Left kidney (tissue), 2 donors: ENCODE measurements around the gene MCEMP1. TPM values are rescaled to one million over a fixed set of nuclear protein-coding genes. Genes with fewer than 3 reads are reported as not detected.

Experiments used
- DNase-seq: peaks from one replicate; pipeline ENCODE4 v3.0.0-alpha.2; 2013
- polyA plus RNA-seq: library from polyadenylated mRNA; unstranded; fragments of 120-200 nt; gene quantifications from one replicate; pipeline ENCODE4 v1.2.1, GENCODE V29; 2013; ENCODE audit not compliant: insufficient read length

Gene MCEMP1
- polyA plus RNA-seq, 1 donor, result not detected

DNA sequence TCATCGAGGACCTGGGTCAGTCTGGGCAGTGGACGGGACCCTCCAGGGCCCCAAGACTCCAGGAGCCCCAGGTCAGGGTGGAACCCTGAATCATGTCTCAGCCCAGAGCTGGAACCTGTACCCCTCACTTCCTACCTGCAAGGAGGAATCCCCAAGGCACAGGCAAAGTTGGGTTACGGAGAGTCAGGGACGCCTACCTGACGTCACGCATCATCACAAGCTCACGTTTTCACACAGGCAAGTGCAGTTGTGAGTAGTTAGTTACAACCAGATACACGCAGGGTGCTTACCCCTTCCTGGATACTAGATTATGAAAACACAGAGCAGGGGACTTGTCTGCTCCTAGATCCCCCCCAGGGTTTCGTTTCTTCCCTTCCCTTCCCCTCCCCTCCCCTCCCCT, 6.1 kb upstream of the MCEMP1 start:
- DNase-seq, result no peak

DNA sequence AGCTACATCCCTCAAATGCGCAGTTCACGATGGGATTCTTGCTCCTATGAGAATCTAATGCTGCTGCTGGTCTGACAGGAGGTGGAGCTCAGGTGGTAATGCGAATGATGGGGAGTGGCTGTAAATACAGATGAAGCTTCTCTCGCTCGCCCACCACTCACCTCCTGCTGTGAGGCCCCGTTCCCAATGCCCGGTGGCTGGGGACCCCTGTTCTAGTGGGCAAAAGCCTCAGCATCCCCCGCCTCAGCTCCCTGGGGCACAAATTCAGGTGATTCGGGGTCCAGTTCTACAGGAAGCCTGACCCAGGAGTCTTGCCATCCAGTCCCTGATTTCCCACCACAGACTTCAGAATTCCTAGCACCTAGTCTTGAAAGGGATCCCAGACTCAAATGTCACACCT, 4.4 kb upstream of the MCEMP1 start:
- no peak for DNase-seq

DNA sequence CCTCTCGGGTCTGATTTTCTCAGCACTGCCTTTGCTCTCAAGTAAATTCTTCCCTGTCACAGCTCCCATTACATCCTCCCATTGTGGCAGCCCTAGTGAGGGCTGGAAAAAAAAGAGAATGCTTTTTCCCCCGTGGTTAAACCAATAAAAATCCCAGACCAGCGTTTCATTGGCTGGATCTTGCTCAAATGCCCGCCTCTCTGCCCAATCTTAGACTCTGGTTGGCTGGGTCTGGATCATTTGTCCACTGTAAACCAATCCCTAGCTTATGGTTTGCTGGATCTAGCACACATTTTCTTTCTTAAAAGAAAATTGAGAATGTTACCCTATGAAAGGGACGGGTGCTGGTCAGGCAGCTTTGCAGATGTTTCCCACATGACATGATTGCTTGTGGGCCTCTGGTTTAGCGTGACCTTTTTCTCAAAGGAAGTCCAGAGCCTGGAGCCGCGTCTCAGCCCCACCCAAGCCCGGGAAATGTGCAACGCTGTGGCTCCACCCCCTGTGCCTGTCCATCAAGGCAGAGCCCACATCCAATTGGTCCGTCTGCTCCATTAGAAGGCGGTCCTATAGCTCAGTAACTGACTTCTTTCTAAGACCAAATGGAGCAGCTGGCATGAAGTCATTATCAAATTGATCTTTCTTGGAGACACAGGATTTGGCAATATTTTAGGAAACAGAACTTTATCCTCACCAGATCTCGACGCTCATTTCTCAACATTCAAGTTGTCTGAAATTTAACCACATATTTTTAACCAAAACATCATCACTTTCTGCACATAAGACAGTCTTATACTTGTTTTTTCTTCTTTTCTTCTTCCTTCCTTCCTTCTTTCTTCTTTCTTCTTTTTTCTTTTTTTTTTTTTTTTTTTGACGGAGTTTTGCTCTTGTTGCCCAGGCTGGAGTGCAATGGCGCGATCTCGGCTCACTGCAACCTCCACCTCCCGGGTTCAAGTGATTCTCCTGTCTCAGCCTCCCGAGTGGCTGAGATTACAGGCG, 2.6 kb upstream of the MCEMP1 start:
- no peak for DNase-seq

DNA sequence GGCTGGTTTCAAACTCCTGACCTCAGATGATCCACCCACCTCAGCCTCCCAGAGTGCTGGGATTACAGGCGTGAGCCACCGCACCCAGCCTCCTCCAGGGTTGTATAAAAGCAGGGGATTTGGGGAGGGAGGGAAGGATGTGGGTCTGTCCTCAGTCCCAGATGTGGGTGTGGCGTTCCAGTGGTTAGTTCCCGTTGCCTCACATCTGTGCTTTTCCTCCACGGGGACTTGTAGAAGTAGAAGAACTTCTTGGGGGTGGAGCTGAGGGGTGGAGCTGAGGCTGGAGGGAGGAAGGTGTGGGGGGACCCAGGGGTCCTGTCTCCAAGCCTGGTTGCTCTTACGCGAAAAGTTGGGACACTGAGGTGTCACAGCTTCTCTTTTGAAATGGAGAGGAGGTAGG, 514 bp upstream of the MCEMP1 start:
- DNase-seq, result no peak

DNA sequence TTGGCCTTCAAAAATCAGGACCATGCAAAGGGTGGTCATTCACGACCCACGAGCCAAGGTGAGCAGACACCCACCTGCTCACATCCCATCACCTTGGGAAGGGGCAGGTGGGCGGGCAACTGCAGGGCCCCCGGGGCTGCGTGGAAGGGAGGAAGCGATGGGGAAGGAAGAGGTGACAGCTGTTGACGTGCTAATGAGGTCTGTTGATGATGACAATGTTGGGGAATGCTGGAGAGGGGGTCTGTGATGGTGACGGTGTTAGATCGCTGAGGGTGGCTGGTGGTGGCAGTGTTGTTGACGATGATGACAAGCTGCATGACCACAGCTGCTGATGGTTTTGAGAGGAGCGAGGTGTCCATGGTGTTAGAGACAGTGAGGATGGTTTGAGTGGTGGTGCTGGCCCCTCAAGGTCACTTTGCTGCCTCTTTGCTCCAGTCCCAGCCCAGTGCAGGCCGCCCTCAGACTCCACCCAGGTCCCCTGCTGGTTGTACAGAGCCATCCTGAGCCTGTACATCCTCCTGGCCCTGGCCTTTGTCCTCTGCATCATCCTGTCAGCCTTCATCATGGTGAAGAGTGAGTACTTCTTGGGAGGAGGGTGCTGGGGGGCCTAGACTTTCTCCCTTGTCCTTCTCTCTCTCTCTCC, 900 bp downstream of the MCEMP1 start:
- DNase-seq, result no peak

DNA sequence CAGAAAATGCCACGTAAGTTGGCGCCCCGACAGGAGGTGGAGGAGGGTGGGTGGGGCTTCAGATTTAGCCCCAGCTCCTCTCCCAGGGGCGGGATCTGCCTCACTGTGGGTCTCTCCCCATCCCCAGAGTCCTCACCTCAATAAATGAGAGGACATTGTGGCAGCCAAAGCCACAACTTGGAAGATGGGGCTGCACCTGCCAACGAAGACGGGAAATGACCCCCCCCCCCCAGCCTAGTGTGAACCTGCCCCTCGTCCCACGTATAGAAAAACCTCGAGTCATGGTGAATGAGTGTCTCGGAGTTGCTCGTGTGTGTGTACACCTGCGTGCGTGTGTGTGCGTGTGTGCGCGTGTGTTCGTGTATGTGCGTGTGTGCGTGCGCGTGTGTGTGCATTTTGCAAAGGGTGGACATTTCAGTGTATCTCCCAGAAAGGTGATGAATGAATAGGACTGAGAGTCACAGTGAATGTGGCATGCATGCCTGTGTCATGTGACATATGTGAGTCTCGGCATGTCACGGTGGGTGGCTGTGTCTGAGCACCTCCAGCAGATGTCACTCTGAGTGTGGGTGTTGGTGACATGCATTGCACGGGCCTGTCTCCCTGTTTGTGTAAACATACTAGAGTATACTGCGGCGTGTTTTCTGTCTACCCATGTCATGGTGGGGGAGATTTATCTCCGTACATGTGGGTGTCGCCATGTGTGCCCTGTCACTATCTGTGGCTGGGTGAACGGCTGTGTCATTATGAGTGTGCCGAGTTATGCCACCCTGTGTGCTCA, 2.3 kb downstream of the MCEMP1 start:
- no peak for DNase-seq

DNA sequence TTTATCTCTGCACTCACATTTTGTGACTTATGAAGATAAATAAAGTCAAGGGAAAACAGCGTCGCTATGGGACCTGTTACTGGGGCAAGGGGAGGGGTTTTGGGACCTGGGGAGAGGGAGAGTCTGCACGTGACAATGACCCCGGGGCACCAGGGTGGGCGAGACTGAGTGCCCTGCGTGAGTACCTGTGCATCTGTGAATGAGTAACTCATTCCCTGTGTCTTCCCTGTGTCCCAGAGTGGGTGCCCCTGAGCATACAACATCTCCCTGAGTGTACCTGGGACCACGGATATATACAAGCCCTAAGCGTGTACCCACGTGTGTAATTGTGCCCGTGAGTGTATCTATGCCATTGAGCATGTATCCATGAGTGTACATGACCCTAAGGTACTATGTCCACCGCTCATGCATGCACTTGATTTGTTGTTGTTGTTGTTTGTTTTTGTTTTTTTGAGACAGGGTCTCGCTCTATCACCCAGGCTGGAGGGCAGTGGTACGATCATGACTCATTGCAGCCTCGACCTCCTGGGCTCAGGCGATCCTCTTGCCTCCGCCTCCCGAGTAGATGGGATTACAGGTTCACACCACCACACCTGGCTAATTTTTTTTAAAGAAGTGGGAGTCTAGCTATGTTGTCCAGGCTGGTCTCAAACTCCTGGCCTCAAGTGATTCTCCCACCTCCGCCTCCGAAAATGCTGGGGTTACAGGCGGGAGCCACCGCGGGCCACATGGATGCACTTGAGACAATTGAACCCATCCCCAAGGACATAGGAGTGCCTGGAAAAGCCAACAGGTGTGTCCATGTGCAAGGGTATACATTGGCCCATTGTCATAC, 3.1 kb downstream of the MCEMP1 start:
- DNase-seq, result no peak

DNA sequence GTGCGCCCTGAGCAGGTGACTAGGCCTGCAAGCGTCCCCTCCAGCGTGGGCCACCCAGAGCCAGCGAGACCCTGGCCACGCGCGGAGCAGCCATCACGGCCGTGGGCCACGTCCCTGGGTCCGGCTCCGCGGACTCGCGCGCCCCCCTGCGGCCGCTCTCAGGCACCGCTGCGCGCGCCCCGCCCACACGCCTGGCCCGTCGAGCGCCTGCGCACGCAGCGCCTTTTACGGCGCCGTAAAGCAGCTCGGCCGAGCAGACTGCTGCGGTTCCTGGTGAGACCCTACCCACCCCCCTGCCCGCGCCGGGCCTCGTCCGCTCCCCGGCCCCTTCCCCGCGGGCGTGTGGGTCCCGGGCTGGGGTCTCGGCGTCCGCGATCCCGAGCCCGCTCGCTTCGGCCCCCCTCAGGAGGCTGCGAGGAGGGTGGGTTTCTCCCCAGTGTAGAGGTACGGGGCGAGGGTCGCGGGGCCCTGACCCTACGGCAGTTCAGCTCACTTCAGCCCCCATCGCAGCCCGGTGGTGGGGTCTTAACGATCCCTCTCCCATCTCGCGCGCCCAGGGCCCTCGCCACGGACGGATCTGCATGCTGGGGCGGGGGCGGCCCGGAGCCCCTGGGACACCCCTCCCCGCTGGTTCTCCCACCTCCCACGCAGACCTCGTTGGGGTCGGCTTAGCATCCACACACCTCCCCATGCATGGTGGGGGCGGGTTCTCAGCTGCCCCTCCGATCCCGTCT, 3.9 kb downstream of the MCEMP1 start, which contains the start of gene TRAPPC5:
Gene TRAPPC5, plus strand, starts transcription at position 228 of the 734 bp plus-strand sequence. CDS start 1,421 bp downstream, outside the sequence.
- DNase-seq, result peak; percentile 85

DNA sequence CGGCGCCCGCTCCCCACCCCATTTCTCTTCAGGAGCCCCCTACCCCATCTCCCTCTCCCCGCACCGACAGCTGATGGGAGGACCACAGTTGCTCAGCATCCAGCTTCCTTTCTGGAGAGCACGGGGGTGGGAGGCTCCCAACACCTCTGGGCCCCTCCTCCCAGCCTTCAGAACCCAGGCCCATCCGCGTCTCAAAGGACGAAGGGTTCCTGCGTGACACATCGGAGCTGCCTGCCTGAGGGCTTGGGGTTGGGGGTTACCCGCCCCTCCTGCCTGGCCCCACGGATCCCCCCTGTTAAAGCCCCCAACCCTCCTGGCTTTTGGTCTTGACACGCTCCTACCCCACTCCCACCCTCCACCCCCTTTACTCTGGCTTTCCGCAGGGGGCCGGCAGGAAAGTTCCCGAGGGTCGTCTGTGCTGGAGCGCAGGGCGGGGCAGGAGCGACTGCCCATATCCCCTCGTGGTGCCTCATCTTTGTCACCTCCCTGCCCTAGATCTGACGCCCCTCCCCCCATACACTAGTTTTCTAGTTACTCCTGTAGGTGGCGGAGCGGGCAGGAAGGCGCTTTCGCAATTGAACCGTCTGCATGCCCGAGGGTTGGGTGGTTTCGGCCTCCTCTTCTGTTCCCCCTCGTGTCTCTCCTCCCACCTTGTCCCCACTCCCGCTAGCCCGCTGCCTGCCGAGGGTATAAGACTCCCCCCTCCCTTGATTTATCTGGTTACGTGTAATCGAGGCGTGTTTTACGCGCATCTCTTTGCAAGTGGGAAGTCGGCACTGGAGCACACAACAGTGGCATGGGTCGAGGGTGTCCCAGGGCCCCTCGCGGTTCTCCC, 4.7 kb downstream of the MCEMP1 start:
- DNase-seq, result peak; percentile 80

DNA sequence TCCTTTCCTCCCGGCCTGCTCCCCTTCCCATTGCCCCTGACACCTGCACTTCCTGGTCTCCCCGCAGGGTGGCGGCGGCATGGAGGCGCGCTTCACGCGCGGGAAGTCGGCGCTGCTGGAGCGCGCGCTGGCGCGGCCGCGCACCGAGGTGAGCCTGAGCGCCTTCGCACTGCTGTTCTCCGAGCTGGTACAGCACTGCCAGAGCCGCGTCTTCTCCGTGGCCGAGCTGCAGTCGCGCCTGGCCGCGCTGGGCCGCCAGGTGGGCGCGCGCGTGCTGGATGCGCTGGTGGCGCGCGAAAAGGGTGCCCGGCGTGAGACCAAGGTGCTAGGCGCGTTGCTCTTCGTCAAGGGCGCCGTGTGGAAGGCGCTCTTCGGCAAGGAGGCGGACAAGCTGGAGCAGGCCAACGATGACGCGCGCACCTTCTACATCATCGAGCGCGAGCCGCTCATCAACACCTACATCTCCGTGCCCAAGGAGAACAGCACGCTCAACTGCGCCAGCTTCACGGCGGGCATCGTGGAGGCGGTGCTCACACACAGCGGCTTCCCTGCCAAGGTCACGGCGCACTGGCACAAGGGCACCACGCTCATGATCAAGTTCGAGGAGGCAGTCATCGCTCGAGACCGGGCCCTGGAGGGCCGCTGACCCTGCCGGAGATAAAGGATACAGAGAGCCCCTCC, 5.4 kb downstream of the MCEMP1 start:
- no peak for DNase-seq

DNA sequence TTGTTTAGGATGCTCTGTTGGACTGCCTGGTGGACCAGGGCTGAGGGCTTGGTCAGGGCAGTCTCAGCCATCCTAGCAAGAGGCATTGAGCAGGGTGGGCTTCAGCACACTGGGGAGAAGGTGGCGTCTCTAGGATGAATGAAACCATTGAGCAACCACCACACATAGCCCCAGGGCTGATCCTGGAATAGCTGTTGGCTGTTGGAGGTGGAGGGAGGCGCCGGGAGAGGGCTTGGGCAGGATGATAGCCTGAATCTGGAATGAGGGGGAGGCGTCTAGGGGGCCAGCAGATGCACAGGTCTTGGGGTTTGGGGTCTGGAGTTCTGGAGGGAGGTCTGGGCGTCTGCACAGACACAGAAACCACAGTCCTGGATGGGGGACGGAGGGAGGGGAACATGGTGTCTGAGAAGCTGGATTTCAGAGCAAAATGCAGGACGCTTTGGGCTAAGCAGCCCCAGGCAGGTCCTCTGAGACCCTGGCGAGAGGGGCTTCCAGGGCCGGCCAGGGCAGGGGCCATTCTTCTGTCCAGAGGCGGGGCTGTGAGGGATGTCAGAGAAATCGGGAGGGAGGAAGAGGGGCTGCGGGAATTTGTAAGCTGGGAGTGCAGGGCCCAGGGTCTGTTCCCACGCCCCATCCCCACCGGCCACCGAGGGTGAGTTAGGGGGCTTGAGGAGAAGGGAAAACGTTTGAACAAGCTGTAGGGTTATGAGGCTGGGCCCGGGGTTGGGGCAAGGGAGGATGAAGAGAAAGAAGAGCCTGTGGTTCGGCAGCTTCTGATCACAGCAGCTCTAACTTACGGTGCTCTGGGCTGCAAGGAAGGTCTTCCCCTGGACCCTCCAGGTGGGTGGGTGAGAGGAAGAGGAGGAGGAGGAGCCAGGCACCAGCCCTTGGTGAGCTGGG, 8.9 kb downstream of the MCEMP1 start:
- no peak for DNase-seq

DNA sequence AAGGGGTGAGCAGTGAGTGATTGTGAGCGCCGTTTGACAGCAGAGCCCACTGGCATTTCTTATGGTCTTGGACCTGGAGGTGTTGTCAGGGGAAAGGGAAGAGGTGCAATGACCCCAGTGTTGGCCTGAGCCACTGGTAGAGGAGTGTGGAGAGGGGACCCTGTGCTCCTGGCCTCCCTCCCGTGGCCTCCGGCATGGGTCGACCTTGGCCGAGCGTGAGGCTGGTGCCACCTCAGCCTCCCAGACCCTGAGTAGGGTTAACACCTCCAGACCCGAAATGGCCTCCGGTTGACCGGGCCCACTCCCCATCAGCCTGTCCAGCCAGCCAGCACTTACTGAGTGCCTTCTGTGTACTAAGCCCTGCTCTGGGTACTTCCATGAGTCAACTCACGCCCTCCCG, 10.3 kb downstream of the MCEMP1 start:
- no peak for DNase-seq

DNA sequence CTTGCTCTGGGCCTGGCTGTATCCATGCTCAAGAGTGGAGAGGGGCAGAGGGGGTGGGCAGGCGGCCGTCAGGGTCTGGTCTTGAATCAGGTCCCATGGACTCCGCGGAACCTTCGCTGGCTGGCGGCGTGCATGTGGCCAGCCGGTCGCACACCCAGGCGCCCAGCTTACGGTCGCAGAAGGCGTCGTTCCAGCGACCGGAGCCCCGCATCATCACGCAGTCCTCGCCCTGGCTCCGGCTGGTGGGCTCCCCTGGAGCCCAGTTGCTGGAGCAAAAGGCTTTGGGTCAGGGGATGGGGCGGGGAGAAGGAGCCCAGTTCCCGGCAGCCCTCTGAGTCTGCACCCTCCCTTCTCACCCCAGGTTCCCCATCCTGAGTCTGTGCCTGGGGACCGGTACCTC, 12.3 kb downstream of the MCEMP1 start:
- DNase-seq, result no peak

DNA sequence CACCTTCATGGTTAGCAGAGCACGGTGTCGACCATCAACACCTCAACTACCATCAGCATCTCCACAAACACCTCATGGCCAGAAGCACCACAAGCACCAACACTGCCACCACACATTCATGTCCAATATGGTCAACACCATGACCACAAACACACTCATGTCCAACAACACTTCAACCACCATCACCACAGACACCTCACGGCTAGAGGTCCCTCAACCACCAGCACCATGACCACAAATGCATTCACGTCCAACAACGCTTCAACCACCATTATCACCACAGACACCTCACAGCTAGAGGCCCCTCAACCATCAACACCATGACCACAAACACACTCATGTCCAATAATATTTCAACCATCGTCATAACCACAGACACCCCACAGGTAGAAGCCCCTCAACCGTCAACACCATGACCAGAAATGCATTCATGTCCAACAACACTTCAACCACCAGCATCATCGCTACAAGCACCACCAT, 13.9 kb downstream of the MCEMP1 start:
- DNase-seq, result no peak

DNA sequence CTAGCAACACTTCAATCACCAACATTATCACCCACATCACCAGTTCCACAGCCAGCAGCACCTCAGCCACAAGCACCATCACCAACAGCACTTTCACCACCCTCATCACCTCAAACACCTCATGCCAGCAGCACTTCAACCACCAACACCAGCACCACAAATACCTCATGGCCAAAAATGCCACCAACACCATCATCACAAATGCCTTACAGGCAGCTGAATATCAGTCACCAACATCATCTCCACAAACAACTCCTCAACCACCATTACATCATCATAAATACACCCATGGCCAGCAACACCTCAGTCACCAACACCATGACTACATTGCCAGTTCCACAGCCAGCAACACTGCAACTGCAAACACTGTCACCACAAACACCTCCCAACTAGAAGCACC, 14.6 kb downstream of the MCEMP1 start:
- DNase-seq, result no peak

DNA sequence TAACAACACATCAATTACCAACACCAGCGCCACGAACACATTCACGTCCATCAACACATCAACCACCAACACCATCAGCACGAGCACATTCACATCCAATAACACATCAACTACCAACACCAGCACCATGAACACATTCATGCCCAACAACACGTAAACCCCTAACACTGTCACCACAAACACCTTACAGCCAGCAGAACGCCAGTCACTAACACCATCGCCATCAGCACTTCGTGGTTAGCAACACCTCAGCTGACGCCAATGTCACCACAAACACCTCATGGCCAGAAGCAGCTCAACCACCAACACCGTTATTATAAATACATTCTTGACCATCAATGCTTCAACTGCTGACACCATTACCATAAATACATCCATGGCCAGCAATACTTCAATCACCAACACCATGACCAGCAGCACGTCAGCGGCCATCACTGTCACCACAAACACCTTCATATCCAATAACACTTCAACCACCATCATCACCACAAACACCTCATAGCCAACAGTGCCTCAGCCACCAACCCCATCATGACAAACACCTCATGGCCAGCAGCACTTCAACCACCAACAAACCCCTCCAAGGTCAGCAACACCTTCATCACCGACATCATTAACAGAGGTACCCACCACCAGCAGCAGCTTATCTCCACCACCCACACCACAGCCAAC, 15.7 kb downstream of the MCEMP1 start:
- no peak for DNase-seq

DNA sequence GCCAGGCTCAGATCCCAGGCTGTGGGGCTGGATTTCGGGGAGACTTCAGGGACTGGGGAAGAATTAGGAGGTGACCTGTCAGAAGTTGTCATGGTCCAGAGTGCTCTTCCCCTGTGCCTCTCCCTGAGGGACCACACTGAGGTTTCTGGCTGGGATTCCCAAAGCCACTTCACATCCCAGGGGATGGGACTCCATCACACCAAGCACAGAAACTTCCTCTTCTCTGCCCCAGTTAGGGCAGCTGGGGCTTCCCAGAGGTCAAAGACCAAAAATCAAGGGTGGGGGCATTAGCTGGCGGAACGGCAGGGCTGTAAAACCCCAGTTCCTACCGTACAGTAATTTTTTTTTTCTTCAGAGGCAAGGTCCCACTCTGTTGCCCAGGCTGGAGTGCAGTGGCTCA, 17.6 kb downstream of the MCEMP1 start:
- DNase-seq, result no peak
